ENCODE data around the gene SCIN.
"Not testable (repeated sequence)": the region's sequence is repeated elsewhere in the genome, so short reads cannot be mapped to it uniquely, and the experiment has no call there.

The SCIN gene

DNA sequence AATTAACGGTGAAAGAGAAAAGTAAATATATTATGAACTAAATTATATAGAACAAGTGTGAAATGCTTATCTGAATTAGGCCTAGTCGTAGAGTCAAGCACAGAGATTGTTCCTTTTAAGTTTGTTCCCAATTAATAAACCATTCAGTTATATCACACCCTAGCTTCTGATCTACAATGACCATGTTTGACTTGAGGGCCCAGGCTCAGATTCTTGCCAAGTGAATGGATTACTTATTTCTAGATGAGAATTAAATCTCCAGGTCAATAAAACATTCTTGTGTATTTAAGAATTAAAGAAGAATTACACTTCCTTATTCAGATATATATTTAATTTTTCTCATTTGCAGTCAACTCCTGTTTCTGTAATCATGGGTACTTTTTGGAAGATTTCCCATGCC lies 79.6 kb downstream of the SCIN start:
- DNase-seq = no peak

DNA sequence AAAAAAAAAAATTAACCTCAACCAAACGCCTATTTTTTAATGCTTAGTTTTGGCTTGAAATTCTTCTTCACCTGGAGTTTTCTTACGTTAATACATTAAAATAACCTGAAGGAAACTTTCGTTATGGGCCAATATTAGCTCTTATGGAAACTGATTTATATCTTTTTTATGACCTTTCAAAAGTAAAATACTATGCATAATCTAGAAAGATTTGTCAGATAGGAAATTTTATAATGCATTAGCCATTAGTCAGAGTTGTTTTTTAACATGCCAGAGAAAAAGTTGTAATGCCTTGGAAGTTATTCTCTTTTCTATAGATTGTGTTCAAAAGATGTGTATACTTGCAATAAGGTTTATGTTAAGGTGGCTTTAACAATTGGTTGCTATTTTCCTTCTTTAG lies 82.6 kb downstream of the SCIN start:
- DNase-seq = no peak

DNA sequence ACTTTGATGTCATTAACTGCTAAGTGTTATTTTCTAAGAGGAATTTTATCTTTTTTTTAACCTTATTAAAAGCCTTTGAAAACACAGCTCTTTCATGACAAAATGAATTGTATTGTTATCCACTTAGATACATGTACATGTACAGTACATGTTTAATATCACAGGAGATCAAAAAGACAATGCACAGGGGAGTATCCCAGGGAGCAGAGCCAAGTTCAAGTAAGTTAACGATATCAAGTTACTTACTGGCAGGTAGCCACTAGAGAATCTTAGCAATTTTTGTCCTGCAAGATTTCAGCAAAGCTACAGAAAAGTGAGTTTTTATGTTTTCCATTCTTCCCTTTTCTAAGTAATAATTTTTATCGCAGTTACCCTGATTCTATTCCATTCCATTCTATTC lies 83.0 kb downstream of the SCIN start:
- no peak for DNase-seq

DNA sequence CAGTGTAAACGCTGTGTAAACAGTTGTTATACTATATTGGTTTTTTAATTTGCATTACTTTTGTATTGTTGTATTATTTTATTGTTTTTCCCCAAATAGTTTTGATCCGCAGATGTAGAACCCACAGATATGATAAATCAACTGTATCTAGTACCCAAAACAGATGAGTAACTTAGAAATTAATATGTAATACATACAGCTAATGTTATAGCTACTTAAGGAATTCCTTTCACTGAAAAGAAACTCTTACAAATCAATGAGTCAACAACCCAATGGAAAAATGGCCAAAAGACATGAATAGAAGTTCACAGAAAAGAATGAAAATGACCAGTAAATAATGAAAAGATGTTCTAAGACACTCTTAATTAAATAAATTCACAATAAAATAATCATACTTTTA lies 84.6 kb downstream of the SCIN start:
- no peak for DNase-seq

DNA sequence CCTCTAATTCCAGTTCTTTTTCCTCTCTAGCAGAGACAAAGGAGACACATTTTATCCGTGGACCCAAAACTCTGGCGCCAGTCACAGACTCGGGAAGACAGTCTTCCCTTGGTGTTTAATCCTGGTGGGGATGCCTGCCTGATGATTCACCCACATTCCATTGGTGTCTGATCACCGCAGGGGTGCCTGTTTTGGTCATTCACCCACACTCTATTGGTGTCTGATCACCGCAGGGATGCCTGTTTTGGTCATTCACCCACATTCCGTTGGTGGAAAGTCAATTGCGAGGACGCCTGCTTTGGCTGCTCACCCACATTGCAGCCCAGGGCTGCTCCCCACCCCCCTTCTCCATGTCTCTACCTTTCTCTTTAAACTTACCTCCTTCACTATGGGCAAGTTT lies 89.9 kb downstream of the SCIN start:
- DNase-seq = not testable (repeated sequence)

DNA sequence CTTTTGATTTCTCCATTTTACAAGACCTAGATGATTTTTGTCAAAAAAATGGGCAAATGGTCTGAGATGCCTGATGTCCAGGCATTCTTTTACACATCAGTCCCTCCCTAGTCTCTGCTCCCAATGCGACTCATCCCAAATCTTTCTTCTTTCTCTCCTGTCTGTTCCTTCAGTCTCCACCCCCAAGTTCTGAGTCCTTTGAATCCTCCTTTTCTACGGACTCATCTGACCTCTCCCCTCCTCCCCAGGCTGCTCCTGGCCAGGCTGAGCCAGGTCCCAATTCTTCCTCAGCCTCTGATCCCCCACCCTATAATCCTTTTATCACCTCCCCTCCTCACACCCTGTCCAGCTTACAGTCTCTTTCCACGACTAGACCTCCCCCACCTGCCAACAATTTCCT lies 90.5 kb downstream of the SCIN start:
- DNase-seq = not testable (repeated sequence)

DNA sequence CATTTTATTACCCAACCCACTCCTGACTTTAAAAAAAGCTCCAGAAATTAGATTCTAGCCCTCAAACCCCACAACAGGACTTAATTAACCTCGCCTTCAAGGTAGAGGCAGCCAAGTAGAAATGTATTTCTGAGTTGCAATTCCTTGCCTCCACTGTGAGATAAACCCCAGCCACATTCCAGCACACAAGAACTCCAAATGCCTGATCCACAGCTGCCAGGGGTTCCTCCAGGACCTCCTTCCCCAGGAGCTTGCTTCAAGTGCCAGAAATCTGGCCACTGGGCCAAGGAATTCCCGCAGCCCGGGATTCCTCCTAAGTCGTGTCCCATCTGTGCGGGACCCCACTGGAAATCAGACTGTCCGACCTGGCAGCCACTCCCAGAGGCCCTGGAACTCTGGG lies 91.1 kb downstream of the SCIN start:
- DNase-seq = no peak

DNA sequence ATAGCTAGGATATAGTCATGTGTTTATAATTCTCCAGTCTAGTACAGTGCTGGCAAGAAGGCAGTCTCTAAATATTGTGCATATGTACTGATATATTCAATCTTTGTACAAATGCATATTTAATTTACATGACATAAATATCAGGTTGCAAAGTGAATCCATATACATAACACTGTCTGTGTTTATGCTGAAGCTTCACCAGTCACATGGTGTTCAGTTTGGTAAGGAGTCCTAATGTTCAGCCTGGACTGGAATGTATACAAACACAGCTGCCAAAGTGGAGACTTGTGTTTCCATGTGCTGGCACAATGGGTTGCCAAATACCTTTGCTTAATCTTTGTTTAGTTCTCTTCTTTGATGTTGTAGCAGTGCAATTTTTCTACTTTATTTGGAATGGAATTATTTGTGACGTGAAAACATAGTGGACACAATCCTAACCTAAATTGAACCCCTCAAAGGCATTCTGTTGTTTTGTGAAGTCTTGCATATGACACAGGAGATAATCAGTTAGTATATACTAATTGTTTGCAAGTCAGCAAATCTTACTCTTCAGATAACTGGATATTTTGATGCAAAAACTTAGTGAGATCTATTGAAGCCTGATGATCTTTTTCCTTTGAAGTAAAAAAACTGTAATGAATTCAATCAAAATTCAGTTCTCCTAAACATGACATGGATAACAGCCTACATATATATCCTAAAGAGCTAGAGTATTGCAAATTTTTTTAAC lies 99.6 kb downstream of the SCIN start:
- DNase-seq = peak in 1 of 2 experiments; percentile 13

DNA sequence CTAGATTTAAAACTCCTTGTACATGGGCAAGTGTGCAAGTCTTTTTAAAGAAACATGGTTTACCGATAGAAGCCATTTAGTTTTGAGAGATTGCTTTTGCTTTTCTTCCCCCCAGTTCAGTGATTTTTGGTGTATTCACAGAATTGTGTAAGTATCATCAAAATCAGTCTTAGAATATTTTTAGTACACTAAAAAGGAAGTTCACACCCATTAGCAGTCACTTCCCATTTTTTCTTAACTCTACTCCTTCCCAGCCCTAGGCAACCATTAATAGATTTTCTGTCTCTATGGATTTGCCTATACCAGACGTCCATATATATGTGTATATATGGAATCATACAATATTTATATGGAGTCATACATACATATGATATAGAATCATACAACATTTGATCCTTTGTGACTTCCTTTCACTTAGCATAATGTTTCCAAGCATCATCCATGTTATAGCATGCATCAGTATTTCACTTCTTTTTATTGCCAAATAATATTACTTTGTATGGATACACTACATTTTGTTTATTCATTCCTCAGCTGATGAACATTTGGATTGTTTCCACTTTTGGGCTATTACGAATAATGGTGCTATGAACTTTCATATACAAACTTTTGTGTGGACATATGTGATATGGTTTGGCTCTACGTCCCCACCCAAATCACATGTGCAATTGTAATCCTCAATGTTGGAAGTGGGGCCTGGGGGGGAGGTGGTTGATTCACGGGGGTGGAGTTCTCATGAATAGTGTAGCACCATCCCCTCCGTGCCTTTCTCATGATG lies 100.4 kb downstream of the SCIN start:
- DNase-seq = no peak

DNA sequence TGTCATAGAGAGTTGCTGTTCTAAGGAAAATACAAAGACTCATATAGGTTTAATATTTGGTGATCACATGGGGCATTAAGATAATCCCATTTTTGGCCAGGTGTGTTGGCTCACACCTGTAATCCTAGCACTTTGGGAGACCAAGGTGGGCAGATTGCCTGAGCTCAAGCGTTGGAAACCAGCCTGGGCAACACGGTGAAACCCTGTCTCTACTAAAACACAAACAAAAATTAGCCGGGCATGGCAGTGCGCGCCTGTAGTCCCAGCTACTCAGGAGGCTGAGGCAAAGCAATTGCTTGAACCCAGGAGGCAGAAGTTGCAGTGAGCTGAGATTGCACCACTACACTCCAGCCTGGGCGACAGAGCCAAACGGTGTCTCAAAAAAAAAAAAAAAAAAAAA lies 102.9 kb downstream of the SCIN start:
- not testable (repeated sequence) for DNase-seq

DNA sequence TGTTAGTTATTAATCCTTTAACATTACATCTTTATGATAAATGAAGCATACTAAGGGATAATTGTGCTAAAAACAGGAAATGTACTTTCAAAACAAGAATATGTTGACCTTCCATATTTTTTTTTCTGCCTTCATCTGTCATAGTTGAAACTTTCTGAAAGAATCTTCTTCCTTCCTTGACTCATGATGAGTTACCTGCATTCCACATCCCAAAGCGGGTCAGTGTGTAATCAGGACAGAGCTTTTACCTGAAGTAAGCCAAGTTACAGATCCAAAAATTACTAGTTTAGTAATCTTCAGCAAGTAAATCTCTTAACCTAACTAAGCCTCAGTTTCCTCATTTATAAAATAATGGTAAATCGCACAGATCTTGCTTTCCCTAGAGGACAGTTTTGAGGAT lies 103.5 kb downstream of the SCIN start:
- DNase-seq = no peak

DNA sequence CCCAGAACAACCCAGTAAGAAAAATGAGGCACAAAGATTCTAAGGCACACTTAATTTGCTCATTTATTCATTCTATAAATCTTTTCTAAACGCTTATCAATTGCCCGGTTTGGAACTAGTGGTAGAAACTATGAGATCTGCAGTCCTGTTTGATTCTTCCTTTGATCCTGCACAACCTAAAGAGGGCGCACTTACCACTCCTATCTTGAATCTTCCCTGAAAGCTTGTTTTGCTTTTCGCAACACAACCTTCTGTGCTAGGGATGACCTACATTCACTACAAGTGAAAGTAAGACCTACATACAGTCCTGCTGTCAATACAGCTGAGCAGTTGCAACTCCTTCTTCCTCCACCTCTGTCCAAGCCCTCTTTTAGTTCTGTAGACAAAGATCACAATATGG lies 104.3 kb downstream of the SCIN start:
- DNase-seq = peak in 1 of 2 experiments; percentile 43

DNA sequence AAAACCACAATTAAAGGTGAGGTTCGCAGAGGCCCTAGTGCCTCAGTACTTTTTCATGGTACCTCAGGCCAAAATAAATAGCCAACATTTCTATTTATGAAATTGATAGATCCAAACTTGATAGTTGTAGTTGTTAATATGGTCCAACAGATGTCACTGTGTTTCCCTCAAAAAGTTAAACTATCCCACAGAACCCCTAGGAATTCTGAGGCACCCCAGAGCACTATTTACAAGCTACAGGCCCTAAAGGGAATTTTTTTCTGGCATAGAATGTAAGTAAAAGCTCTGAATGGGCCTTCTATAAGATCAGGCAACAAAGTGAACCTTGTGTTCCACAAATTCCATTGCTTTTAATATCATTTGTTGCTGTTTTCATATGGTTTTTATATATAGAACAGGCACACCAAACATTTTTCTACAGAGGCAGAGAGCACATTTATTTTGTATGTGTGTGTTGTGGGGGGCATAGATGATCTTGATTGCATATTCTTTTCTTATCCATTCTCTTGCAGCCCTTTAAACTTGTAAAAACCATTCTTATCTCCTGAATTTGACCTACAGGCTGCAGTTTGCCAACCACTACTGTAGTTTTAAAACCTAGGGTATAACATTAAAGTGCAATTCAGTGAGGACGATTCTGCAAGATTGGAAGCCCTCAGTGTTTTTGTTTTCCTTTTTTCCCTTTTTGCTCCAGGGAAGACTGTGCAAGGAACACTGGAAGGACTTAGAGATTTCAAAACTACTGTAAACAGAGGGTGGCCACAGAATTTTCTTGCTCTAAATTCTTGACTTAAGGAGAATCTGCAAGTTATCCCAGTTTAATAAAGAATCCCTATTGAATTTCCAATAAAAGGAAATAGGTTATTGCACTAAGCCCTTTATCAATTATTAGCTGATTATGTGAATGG lies 113.4 kb downstream of the SCIN start:
- DNase-seq = peak in 1 of 2 experiments; percentile 7

DNA sequence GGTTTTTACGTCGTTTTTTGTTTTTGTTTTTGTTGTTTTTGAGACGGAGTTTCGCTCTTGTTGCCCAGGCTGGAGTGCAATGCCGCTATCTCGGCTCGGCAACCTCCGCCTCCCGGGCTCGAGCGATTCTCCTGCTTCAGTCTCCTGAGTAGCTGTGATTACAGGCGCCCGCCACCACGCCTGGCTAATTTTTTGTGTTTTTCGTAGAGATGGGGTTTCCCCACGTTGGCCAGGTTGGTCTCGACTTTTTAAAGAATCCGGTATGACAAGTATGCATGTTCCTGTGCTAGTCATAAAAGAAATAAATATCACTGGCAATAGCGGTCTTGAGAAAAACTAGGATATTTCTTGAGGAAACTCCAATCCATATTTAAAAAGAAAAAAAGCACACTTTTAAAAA lies 114.2 kb downstream of the SCIN start:
- DNase-seq = no peak

DNA sequence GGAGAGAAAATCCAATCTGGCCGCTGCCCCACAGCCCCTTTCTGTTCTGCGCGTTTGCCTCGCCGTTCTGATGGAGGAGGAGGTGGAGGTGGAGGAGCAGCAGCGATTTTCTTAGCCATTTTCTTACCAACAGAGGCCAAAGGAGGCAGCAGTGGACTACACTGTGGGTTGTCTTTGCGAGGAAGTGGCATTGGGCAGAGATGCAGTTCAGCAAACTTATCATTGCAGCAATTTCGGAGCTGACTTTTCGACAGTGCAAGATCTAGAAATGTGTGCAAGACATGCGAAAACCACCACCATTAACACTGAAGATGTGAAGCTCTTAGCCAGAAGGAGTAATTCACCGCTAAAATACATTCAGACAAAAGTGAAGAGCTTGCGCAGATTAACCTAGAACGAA lies 115.0 kb downstream of the SCIN start:
- peak in 1 of 2 experiments; percentile 36 for DNase-seq

DNA sequence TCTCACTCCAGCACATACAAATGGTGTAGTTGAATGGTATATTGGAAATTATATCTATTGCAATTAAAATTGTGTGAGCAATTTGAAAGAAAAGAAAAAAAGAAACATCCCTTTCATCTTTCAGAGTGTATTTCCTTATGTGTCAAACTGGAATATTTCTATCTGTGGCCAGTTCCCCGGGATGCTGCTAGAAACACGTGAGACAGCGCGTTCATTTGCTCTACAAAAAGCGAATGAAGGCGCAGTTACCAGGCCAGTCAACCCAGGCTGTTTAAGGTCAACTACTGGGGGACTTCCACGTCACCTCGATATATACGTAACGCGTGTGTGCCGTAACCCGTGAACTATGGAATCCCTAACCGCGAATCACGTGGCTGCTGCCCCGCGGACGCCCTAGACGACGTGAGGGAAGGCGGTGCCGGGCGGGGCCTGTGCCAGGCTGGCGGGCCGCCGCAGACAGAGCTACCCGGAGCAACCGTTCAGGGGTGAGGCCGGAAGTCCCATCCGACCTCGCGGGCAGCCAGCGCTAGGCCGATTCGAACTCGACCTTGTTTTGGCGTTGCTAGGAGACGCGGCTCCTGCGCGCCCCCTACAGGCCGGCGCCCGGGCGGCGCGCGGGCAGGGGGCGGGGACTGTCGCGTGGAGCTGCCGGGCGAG lies 115.8 kb downstream of the SCIN start:
- peak; percentile 76 to 92 for DNase-seq

DNA sequence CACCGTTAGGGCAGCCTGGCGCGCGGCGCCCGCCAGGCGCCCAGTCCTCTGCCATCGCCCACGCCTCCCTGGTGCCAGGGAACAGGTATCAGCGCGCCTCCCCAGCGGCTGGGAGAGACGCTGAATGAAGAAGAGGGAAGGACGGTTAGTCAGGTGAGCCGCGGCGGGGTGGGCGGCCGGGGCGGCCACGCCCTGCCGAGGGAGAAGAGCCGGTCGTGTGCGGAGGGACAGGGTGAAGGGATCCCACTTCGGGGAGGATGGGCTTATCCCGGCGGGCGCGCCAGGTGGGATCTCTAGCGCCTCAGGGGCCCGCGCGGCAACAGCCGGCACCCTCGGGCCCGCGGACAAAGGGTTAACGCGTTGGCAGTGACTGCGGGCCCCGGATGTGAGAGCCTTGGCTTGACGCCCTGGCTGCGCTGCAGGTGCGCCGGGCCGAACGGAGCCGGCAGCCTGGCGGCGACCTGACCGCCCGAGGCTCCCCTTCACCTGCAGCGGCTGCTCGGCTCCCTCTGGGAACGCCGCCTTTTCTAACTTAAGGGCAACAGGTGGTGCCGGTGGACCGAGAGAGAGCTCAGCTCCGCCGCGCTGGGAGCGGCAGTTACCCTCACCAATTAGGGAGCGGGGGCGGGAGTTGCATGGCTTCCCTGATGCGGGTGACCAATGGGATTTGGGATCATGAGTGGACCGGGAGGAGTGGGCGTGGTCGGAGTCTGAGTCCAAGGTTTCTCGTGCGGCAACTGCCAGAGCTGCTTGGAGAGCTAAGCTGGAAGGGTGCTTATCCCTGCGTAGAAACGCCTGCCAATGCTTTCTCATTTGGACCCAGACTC lies 116.6 kb downstream of the SCIN start, which contains the start of gene ARL4A:
TSS of gene ARL4A (plus strand) at position 743 of the 827 bp plus-strand sequence. CDS start 622 bp downstream, outside the sequence.
- DNase-seq = peak; percentile 97 to 99

DNA sequence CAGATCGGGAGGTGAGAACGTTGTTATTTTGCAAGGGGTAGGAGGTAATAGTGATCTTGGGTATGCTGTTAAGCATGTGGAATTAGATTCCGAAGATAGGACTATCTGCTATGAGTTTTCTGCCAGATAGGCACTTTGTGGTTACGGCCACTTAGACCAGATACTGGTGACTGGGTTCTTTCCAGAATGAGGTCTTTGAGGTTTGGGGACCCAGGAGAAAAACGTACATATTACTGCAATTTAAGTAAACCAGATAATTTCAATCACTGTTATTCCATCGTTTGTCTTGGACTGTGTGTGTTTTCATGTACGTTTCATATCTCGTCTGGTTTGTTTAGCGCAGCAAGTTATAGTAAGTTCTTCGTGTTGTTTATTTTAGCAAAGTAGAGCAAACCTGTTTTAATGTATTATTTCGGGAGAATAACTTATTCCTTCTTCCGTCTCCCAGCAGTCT lies 117.2 kb downstream of the SCIN start:
- no peak for DNase-seq

DNA sequence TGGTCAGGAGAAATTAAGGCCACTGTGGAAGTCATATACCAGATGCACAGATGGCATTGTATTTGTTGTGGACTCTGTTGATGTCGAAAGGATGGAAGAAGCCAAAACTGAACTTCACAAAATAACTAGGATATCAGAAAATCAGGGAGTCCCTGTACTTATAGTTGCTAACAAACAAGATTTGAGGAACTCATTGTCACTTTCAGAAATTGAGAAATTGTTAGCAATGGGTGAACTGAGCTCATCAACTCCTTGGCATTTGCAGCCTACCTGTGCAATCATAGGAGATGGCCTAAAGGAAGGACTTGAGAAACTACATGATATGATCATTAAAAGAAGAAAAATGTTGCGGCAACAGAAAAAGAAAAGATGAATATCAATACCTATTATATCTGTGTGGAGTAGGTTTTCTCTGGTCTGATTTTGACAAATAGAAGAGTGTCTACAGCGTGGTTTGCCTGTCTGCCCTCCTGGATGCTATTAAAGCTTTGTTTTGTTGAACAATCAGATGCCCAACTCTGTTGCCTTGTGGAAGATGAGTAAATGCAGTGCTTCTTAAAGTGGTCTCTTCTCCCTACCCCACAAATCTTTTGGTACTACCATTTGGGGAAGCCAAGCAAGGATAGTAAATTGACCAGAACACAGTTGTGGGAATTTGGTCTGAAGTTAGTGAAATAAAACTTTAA lies 118.1 kb downstream of the SCIN start:
- not testable (repeated sequence) for DNase-seq

DNA sequence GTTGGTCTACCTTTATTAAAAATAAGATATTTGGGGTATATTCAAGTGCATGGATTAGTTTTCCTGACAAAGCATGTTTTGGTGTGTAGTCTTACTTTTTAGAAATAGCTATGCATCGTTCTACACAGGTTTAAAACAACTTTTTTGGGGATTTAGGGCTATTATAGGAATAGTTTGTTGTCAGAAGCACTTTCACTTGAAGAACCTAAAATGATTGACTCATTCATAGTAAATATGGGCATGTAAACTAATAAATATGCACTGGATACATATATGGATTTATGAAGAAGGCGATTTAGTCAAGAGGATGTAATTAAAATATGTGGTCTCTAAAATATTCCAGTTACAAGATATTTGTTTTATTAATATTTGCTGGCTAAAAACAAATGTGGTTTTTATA lies 118.9 kb downstream of the SCIN start:
- no peak for DNase-seq
